ENCODE data around the gene TBCE.

TBCE gene

DNA sequence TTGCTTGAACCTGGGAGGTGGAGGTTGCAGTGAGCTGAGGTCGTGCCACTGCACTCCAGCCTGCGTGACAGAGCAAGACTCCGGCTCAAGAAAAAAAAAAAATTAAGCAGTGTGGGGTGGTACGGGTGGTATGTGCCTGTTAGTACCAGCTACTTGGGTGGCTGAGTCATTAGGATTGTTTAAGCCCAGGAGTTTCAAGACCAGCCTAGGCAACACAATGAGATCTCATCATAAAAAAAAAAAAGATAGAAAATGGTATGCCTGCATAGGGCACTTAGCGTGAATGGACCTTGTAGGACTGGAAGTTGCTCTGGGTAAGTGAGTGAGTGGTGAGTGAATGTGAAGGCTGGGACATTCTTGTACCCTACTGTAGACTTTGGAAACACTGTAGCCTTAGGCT is 37.0 kb downstream of the TBCE start:
- WGBS (ENCODE audit: extremely low coverage, insufficient coverage, insufficient read length) = no CpG with 5 or more reads among the region's 5 CpGs
- Histone ChIP-seq H3K27me3 (ENCODE audit: insufficient read depth, low read length) (no peaks in the 10 kb centered on the region), H3K4ac (ENCODE audit: low read depth, low read length) (no peak overlapping the region), H2AFZ (ENCODE audit: insufficient read depth, low read length, poor library complexity) (no peak overlapping the region), H3K36me3 (ENCODE audit: control insufficient read depth in 1 of 2, insufficient read depth in 2 of 2, low read length in 2 of 2) (peaks cover 0 to 2% of the 10 kb centered on the region in 2 experiments), H3K27ac (ENCODE audit: low read depth, low read length) (no peak overlapping the region), H3K79me2 (ENCODE audit: control insufficient read depth, insufficient read depth, low read length, poor library complexity) (no peaks in the 10 kb centered on the region), H3K9me3 (ENCODE audit: insufficient read depth, low read depth, low read length) (no peaks in the 10 kb centered on the region), H3K14ac (ENCODE audit: low read length) (no peak overlapping the region), H3K9ac (ENCODE audit: low read length) (no peak overlapping the region), H4K91ac (ENCODE audit: low read depth, low read length) (no peak overlapping the region), H2BK12ac (ENCODE audit: low read length) (no peak overlapping the region), H3K23ac (ENCODE audit: low read length) (no peak overlapping the region), H2BK120ac (ENCODE audit: insufficient read depth, low read length, poor library complexity) (no peak overlapping the region), H4K8ac (ENCODE audit: low read depth, low read length) (no peak overlapping the region), H3K4me2 (ENCODE audit: low read length) (no peak overlapping the region), H3K18ac (ENCODE audit: low read length) (no peak overlapping the region), H2BK5ac (ENCODE audit: low read depth, low read length, poor library complexity) (no peak overlapping the region), H3K4me1 (ENCODE audit: control insufficient read depth in 1 of 2, insufficient read depth in 2 of 2, low read length in 2 of 2) (peaks cover 6 to 7% of the 10 kb centered on the region in 2 experiments), H4K12ac (ENCODE audit: low read depth, low read length) (no peak overlapping the region), H3K4me3 (ENCODE audit: low read depth, low read length) (no peak overlapping the region), H3K79me1 (ENCODE audit: low read length) (peaks cover 4% of the 10 kb centered on the region), H2AK5ac (ENCODE audit: low read length) (no peak overlapping the region)
- peak; percentile 75 to 91 for DNase-seq

DNA sequence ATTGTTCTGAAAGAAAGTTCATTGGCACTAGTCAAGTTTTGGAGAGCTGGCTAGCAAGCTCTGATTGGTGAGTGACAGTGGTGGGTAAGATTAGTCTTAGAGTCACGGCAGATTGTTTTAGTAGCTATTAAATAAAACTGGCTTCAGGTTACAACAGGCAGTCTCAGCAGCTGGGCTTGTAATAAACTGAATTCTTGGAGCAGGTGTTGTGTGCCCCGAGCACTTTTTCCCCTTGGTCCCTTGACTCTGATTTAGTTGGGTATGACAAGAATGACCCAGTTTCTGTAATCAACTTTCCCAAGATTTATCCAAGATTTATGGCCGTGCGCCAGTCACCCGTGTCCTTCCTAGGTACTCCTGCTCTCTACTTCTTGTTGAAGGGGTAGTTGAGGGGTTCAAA is 40.2 kb downstream of the TBCE start:
- H2BK120ac ChIP-seq (ENCODE audit: insufficient read depth, low read length, poor library complexity) = no peak overlapping the region
- no peaks in the 10 kb centered on the region for H3K27me3 ChIP-seq (ENCODE audit: insufficient read depth, low read length)
- H3K79me1 ChIP-seq (ENCODE audit: low read length) = peaks cover 3% of the 10 kb centered on the region
- H3K4ac ChIP-seq (ENCODE audit: low read depth, low read length) = no peak overlapping the region
- H3K4me3 ChIP-seq (ENCODE audit: low read depth, low read length) = no peak overlapping the region
- H3K18ac ChIP-seq (ENCODE audit: low read length) = no peak overlapping the region
- no peak overlapping the region for H2BK5ac ChIP-seq (ENCODE audit: low read depth, low read length, poor library complexity)
- no peak overlapping the region for H2BK12ac ChIP-seq (ENCODE audit: low read length)
- no peak overlapping the region for H2AK5ac ChIP-seq (ENCODE audit: low read length)
- no peak overlapping the region for H4K12ac ChIP-seq (ENCODE audit: low read depth, low read length)
- H2AFZ ChIP-seq (ENCODE audit: insufficient read depth, low read length, poor library complexity) = no peak overlapping the region
- H4K91ac ChIP-seq (ENCODE audit: low read depth, low read length) = no peak overlapping the region
- H3K9me3 ChIP-seq (ENCODE audit: insufficient read depth, low read depth, low read length) = no peaks in the 10 kb centered on the region
- H3K79me2 ChIP-seq (ENCODE audit: control insufficient read depth, insufficient read depth, low read length, poor library complexity) = no peaks in the 10 kb centered on the region
- H3K23ac ChIP-seq (ENCODE audit: low read length) = no peak overlapping the region
- H3K14ac ChIP-seq (ENCODE audit: low read length) = no peak overlapping the region
- peaks cover 0 to 6% of the 10 kb centered on the region in 2 experiments for H3K4me1 ChIP-seq (ENCODE audit: control insufficient read depth in 1 of 2, insufficient read depth in 2 of 2, low read length in 2 of 2)
- H3K27ac ChIP-seq (ENCODE audit: low read depth, low read length) = no peak overlapping the region
- H3K9ac ChIP-seq (ENCODE audit: low read length) = no peak overlapping the region
- peak; percentile 27 to 29 for DNase-seq
- H3K36me3 ChIP-seq (ENCODE audit: control insufficient read depth in 1 of 2, insufficient read depth in 2 of 2, low read length in 2 of 2) = no peaks in the 10 kb centered on the region
- no CpG with 5 or more reads among the region's 5 CpGs for WGBS (ENCODE audit: extremely low coverage, insufficient coverage, insufficient read length)
- H4K8ac ChIP-seq (ENCODE audit: low read depth, low read length) = no peak overlapping the region
- H3K4me2 ChIP-seq (ENCODE audit: low read length) = no peak overlapping the region

DNA sequence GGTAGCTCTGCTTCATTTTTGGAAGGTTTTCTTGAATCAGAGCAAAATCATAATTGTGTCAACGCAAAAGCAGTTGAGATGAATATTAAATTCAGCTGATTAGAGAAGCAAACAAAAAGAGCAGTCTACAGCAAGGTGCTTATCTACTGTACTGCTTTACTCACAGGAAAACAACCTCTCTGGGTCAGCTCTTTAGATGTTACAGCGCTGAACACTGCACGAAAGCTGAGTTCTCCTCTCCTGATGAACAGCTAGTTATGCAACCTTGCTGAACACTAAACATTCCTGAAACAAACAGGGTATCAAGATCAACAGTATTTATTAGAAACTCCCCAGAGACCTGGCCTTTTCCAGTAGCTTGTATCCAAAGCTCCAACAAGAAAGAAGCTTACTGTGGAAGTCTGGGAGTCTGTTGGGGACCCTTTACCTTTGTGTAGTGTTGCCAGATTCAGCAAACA is 41.3 kb downstream of the TBCE start:
- Histone ChIP-seq H3K23ac (ENCODE audit: low read length) (no peak overlapping the region), H3K27me3 (ENCODE audit: insufficient read depth, low read length) (no peaks in the 10 kb centered on the region), H4K12ac (ENCODE audit: low read depth, low read length) (no peak overlapping the region), H3K4me2 (ENCODE audit: low read length) (no peak overlapping the region), H3K4ac (ENCODE audit: low read depth, low read length) (no peak overlapping the region), H3K18ac (ENCODE audit: low read length) (no peak overlapping the region), H3K14ac (ENCODE audit: low read length) (no peak overlapping the region), H3K4me1 (ENCODE audit: control insufficient read depth in 1 of 2, insufficient read depth in 2 of 2, low read length in 2 of 2) (peaks cover 0 to 3% of the 10 kb centered on the region in 2 experiments), H3K36me3 (ENCODE audit: control insufficient read depth in 1 of 2, insufficient read depth in 2 of 2, low read length in 2 of 2) (no peaks in the 10 kb centered on the region), H2BK120ac (ENCODE audit: insufficient read depth, low read length, poor library complexity) (no peak overlapping the region), H3K4me3 (ENCODE audit: low read depth, low read length) (no peak overlapping the region), H2BK12ac (ENCODE audit: low read length) (no peak overlapping the region), H3K9me3 (ENCODE audit: insufficient read depth, low read depth, low read length) (no peaks in the 10 kb centered on the region), H4K91ac (ENCODE audit: low read depth, low read length) (no peak overlapping the region), H4K8ac (ENCODE audit: low read depth, low read length) (no peak overlapping the region), H2AFZ (ENCODE audit: insufficient read depth, low read length, poor library complexity) (no peak overlapping the region), H2AK5ac (ENCODE audit: low read length) (no peak overlapping the region), H2BK5ac (ENCODE audit: low read depth, low read length, poor library complexity) (no peak overlapping the region), H3K79me2 (ENCODE audit: control insufficient read depth, insufficient read depth, low read length, poor library complexity) (no peaks in the 10 kb centered on the region), H3K27ac (ENCODE audit: low read depth, low read length) (no peak overlapping the region), H3K9ac (ENCODE audit: low read length) (no peak overlapping the region), H3K79me1 (ENCODE audit: low read length) (no peaks in the 10 kb centered on the region)
- peak; percentile 38 to 72 for DNase-seq
- no CpG with 5 or more reads among the region's 3 CpGs for WGBS (ENCODE audit: extremely low coverage, insufficient coverage, insufficient read length)

DNA sequence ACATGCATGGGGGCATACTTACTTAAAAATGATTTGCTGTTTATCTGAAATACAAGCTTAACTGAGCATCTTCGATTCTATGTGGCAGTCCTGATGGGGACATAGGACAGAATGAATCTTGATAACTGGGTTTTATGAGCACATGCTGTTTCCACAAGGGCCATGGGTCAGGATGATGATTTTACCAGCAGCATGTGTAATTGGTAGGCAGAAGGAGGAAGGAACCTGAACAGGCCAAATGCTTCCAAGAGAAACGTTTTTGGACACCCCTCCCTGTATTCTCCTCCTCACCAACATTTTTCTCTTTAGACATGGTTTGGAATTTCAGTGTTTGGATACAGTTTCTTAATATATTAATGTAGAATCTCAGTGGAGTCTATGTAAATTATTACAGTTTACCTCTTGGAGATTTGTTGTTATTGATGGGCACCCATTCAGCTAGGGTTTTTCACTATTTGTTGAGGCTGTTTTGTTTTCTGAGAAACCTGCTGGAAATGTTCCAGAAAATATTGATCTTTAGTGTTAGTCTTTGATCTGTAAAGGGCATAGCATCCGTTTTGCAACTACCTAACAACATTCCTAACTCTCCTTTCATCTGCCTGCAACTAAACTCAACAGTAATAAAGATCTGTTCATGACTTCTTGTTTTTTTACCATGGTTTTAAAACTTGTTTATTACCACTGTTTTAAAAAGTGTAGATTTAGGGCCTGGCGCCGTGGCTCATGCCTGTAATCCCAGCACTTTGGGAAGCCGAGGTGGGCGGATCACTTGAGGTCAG is 42.0 kb downstream of the TBCE start:
- H4K8ac ChIP-seq (ENCODE audit: low read depth, low read length) = no peak overlapping the region
- H3K4me1 ChIP-seq (ENCODE audit: control insufficient read depth in 1 of 2, insufficient read depth in 2 of 2, low read length in 2 of 2) = peaks cover 0 to 3% of the 10 kb centered on the region in 2 experiments
- DNase-seq = peak in 1 of 2 donors; percentile 29
- no peak overlapping the region for H3K4me2 ChIP-seq (ENCODE audit: low read length)
- H3K9ac ChIP-seq (ENCODE audit: low read length) = no peak overlapping the region
- H2AK5ac ChIP-seq (ENCODE audit: low read length) = no peak overlapping the region
- H3K4ac ChIP-seq (ENCODE audit: low read depth, low read length) = no peak overlapping the region
- H2BK12ac ChIP-seq (ENCODE audit: low read length) = no peak overlapping the region
- no peak overlapping the region for H4K12ac ChIP-seq (ENCODE audit: low read depth, low read length)
- no peak overlapping the region for H3K27ac ChIP-seq (ENCODE audit: low read depth, low read length)
- peak overlapping the region; percentile 24 for H2BK120ac ChIP-seq (ENCODE audit: insufficient read depth, low read length, poor library complexity)
- H3K9me3 ChIP-seq (ENCODE audit: insufficient read depth, low read depth, low read length) = no peaks in the 10 kb centered on the region
- no peak overlapping the region for H3K14ac ChIP-seq (ENCODE audit: low read length)
- no peak overlapping the region for H3K18ac ChIP-seq (ENCODE audit: low read length)
- H3K79me2 ChIP-seq (ENCODE audit: control insufficient read depth, insufficient read depth, low read length, poor library complexity) = no peaks in the 10 kb centered on the region
- H2BK5ac ChIP-seq (ENCODE audit: low read depth, low read length, poor library complexity) = no peak overlapping the region
- H3K23ac ChIP-seq (ENCODE audit: low read length) = no peak overlapping the region
- H3K36me3 ChIP-seq (ENCODE audit: control insufficient read depth in 1 of 2, insufficient read depth in 2 of 2, low read length in 2 of 2) = no peaks in the 10 kb centered on the region
- H3K79me1 ChIP-seq (ENCODE audit: low read length) = no peaks in the 10 kb centered on the region
- no peaks in the 10 kb centered on the region for H3K27me3 ChIP-seq (ENCODE audit: insufficient read depth, low read length)
- no peak overlapping the region for H3K4me3 ChIP-seq (ENCODE audit: low read depth, low read length)
- no peak overlapping the region for H2AFZ ChIP-seq (ENCODE audit: insufficient read depth, low read length, poor library complexity)
- H4K91ac ChIP-seq (ENCODE audit: low read depth, low read length) = peak overlapping the region; percentile 35
- WGBS (ENCODE audit: extremely low coverage, insufficient coverage, insufficient read length) = no CpG with 5 or more reads among the region's 7 CpGs
